T-helper 9 cell (primary cell): ENCODE results near the gene KRT76.
"Not testable (repeated sequence)": the region's sequence is repeated elsewhere in the genome, so short reads cannot be mapped to it uniquely, and the experiment has no call there.

Experiments
- DNase-seq: peaks from one replicate; pipeline ENCODE4 v3.0.0-alpha.2; 2020

KRT76 gene

DNA sequence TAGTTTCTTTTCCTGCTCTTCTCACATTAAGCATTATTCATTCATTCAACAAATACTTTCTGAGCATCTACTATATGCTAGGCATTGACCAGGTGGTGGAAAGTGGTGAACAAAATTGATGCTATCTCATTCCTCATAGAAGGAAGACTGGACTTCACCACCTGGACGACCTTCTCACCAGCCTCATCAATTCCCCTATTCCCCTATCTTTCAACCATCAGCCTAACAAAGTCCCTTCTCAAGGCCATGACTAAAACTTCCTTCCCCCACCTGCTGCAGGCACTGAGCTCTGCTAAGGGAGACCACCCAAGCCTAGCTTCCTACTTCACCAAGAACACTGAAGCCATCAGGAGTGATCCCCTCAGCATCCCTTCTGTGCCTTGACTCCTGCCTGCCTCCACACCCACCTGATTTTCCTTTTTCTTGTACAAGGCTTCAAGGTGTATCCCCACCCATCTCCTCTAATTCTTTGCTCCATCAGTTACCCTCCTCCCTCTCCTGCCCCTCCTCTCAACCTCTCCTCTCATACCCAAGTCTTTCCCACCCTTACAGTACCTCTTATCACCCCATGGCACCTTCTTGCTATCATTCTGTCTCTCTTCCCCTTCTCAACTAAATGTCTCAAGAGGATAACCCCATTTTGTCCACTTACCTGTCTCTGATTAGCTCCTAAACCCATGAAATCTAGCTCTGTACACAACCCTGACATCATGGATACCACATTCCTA is 19.5 kb downstream of the KRT76 start:
- DNase-seq, result no peak

DNA sequence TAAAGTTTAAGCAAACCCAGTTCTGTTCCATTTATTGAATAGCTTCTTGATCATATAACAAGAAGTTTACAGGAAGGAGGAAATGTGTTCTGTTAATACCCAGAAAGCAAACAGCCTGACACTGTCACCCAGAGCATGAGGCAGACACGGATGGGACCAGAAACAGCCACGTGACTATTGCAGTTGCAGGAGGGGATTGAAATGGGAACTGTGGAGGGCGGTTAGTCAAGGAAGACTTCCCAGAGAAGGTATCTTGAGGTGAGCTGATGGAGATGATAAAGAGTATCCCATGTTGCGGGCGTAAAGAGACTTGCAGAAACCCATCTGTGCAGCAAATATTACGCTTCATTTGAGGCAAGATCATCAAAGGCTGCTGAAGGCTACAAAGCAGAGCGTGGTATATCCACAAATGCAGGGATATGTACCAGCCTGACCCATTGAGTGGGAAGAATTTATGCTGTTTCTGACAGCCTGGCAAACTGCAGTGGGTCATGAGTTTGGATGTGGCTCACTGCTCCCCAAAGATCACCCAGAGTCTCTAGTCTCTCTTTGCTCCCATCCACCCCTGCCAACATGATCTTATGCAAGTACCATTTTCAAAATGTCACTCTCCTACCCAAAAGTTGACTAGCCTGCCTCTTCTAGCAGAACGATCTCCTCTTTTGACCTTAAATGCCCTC is 20.7 kb downstream of the KRT76 start:
- DNase-seq, result no peak

DNA sequence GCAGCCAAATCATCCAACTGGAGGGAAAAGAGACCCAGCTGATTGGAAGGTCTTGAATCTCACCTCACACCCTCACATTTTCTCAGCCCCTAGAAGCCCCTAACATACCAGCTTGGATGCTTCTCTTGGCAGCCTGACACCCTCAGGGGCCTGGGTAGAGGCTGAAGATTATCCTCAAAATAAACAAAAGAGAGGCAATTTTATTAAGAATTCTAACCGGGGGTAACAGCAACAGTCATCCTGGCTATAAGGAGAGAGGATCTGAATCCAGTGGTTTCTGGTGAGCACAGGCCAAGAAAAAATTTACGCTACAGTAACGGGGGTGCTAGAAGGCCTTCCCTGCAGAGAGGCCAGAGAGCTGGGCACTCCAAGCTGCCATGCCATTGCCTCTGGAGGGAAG is 21.6 kb downstream of the KRT76 start:
- DNase-seq, result no peak

DNA sequence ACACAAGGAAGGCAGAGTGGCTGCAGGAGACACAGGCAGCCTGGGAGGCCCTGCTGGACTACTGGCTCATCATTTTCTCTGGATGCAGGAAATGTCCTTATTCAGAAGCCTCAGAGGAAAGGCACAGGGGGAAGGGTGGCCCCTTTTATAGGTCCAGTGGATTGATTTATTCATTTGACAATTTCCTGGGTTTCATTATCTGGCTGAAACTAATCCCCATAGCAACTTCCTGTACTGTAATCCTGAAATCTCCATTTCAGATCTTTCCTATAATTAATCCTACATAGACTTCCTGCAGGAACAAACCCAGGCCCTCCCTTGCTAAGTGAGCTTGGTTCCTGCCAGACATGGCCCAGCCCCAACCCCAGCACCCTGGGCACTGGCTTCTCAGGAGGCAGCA is 23.0 kb downstream of the KRT76 start:
- DNase-seq, result no peak

DNA sequence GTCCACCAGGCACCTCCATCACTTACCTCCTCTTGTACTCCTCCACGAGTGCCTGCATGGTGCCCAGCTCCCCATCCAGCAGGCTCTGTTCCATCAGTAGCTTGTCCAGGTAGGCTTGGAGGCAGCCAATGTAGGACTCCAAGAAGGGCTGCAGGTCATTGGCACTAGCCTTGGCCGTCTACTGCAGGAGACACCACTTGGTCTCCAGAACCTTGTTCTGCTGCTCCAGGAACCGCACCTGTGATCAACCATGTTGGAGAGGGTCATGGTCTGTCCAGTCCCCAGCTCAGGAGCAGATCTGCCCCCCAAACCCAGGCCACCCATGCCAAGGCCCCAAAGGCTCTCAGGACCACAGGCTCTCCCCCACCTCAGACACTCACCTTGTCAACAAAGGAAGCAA is 23.9 kb downstream of the KRT76 start:
- DNase-seq, result no peak

DNA sequence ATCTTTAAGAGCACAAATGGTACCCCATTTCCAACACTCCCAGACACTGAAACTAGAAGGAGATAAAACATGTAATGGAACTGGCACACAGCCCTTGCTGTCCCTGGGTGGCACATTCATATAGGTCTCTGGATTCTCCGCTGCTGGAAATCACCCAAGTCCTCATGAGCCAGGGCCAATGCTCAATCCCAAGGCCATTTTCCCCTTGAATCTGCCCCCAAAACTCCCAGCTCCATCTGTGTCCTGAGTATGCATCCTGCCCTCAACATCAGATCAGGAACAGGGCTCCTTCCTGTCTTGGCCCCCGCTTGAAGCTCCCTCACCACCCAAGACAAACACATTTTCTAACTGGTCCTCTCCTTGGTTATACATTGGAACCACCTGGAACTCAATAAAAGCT is 24.6 kb downstream of the KRT76 start:
- no peak for DNase-seq

DNA sequence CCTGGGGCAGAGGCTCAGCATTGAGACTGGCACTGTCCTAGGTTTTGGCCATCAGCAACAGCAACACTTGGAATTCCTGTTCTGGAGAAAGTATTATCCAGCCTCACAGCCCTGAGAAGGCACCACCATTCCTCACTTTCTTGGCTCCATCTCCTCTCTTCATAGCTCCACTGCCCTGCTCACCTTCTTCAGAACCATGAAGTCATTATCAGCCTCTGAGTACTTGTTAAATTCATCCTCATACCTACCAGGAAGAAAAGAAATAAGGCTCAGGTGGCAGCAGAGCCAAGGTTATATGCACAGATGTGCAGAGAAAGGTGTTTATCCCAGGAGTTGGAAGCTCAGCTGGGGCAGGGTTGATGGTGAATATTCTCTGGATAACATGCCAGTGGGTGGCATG is 25.4 kb downstream of the KRT76 start:
- DNase-seq, result no peak

DNA sequence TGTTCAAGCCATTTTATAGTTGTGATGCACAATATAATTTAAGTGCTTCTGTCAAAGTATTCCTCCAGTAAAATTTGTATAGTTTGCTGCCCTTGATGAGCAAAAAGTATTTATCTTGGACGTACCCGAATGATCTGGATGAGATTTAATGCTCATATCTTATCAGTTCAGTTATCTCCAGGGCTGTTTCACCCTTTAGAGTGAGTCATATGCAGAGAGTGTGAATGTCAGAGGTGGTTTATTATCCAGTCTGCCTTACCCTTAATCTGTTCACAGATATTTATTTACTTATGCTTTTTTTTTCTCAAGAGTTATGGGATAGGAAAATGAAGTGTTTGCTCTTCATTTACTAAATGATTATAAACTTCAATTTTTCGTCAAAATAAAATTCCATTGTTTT is 26.6 kb downstream of the KRT76 start:
- DNase-seq, result not testable (repeated sequence)

DNA sequence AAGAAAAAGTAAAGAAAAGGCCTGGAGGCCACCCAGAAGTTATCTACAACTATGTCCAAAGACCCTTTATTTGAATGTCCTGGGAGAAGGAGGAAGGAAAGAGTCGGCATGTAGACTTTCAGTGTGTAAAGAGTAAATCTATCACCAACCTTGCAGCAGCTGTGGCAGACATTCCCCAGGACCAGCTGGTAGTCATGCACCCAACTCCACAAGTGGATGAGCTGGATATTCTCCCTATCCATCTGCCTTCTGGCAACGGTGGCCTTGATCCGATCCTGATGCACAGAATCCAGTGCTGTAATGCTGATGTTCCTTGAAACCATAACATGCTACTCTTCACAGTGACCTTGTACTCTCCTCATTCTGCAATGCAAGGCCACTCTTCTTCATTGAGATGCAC is 27.3 kb downstream of the KRT76 start:
- no peak for DNase-seq

DNA sequence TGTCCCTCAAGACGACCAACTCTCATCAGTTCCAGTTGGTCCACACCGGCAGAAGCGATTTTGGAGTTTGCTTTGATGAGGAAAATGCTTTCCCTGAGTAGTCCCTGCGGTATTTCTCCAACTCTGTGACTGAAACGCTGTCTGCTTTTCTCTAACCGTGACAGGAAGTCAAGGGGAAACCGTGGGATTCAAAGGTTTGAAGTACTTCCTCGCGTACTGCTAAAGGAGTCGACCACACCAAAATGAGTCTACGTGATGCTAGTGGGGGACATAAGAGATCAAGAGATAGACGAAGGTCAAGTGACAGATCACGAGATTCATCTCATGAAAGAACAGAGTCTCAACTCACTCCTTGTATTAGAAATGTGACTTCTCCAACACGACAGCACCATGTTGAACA is 28.6 kb downstream of the KRT76 start:
- no peak for DNase-seq

DNA sequence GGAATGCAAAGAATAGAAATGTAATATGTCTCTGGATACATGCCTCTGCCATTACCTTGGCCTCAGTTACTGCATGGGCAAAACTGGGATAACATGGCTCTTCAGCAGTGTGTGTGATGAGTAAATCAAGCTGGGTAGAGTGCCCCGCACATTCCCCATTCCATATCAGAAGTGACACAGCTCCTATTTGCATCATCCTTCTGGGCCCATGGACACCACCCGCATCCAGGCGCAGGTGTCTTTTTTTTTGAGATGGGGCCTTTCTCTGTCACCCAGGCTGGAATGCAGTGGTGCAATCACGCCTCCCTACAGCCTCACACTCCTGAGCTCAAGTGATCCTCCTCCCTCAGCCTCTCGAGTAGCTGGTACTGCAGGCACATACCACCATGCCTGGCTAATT is 31.6 kb downstream of the KRT76 start:
- DNase-seq, result no peak

DNA sequence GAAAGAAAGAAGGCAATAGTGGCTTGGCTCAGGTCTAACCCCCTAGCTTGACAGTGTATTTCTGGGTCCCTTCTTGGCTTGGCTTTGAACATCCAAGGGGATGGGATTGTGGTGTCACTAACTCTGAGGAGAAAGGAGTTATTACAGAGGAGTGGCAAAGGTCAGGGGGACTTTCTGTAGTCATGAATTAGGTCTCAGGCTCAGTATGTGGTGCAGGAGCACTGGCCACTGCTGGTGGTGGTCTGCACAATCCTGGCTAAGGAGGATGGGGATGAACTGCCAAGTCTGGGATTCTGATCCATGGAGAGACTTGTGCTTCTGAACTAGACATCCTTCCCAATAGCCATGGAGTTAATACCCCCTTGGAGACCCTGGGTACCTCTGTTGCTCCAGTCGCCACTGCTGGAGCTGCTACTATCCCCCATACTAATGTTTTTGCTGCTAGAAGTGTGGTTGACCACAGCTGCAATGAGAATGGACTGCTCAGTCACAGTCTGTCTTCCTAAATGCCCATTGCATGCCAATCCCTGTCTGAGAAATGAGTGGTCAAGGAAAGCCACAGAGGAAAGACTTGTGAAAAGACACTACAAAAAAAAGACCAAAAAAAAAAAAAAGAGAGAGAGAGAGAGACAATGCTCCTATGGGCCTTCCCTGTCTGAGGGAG is 32.5 kb downstream of the KRT76 start:
- DNase-seq, result no peak

DNA sequence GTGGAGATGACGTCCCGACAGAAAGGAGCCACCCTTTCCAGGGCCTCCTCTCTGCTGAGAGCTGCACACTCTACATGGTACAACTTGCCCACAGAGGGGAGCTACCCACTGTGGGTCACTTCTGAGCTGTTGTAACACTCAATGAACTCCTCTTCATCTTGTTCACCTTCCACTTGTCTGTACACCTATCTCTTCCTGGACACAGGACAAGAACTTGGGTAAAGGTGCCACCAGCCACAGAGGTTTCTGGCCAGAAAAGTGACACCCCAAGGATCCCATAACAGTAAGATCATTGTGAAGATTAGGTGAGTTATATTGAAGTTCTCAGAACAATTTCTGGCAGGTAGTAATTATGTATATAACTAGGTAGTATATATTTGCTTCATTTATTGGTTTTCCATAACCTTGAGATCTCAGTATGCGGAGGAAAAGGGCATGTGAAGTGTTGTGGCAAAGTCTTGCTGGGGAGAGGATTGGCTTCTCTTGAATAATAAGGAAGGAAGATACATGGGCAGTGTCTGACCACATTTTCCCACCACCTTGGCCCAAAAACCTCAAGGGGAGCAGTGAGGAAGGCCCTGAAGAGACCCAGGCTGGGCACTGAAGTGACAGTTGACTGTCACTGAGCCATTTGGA is 34.2 kb downstream of the KRT76 start:
- no peak for DNase-seq

DNA sequence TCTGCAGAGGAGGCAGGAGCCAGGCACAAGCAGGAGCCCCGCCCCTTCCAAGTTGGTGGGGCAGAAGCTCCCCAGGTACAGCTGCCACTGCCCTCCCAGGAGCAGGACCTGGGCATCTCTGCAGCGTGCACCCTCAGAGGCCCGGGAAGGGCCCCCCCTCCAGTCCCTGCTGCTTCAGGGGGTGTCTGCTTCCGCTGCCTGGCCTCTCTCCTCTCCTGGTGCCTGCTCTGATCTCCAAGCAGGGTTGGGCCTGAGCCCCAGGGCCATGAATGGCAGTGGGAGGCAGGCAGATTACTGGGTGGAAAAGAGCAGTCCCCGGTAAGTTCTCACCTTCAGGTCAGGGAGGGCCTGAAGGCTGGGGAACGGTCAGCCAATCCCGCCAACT is 35.0 kb downstream of the KRT76 start:
- DNase-seq, result no peak

DNA sequence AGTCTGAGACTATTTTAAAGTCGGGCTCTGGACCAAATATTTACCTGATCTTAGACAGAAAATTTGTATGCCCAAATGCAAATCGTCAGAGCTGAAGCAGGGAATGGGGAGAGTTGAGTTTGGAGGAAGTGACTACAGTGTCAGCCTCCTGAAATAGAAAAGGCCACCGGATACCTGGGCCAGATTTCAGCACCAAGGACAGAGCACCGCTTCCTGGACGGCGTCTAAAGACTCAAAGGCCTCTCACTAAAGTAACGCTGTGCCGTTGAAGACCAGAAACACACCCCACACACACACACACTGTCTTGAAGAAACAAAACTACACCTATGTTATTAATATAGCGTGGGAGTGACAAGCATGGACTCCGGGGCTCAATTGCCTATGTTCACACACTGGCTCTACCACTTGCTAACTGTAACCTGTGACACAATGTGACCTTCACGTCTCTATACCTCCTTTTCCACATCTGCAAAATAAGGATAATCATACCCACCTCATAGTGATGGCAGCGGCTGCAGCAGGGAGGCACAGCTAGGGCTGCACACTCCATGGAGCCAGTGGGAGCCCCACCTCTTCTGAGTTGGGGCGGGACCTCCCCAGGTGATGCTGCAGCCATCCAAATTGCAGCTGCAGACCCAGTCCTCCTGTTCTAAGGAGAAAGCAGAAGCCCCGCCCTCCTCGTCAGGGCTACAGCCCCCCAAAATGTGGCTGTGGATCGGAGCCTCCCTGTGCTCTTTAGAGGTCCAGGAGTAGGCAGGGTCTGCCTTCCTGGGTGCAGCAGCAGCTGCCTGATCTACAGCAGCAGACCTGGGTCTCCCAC is 35.6 kb downstream of the KRT76 start:
- DNase-seq, result peak; percentile 30

DNA sequence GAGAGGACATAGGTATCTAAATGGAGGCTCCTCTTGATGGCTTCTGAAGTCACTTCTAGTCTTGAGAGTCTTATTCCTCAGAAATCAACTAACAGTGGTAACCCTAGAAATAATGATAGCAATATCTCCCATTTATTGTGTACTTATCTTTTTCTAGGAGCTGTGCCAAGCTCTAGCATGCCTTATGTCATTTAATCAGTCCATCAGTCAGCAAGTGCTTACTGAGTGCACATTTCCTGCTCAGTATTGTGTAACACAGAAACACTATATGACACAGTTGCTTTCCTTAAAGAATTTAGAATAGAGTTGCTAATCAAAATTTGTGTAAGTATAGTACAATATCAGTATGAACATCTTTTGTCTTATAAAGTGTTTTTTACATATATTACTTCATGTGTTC is 36.6 kb downstream of the KRT76 start:
- no peak for DNase-seq

DNA sequence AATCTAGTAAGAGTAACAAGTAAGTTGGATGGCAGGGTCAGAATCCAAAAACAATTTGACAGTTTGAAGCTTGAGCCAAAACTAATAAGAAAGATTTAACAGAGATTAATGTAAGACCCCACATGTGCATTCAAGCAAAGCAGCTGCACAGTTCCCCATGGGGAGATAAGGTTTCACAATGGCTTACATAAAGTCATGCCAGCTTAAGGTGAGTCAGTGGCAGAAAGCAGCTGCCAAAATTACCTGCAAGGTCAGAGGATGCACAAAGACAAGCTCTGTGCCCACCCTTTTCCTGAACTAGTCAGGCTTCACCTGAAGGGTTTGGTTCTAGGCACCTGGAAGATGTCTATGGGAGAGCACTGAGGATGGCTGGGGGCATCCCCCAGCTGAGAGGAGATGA is 37.2 kb downstream of the KRT76 start:
- no peak for DNase-seq

DNA sequence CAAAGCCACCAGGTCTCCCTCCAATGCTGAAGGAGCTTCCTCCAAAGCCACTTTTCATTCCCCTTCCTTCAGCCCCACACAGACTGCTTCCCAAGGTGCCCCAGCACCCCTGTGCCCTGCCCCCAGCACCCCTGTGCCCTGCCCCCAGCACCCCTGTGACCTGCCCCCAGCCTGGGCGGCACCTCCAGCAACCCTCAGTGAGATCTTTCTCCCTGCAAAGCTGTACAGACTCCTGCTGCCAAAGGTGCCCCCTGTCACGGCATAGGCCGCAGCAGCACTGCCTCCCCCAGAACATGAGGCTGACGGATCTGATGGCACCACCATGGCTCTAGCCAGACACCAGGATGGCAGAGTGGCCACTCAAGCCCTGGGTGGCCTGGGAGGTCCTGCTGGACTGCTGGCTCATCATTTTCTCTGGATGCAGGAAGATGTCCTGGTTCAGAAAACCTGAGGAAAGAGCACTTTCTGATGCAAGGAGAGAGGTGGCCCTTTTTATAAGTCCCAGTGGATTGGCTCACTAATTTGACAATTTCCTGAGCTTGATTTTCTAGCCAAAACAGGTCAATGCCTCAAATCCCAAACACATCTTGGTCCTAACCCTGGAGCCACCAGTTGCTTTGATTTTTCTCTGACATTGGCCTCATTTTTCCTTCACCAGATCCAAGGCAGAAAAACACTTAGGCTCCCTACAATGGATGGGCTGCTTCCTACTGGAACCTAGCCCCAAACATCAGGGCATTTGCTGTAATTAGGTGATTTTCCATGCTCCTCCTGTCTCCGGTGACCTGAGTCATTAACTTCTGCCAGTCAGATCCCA is 41.1 kb downstream of the KRT76 start:
- no peak for DNase-seq

DNA sequence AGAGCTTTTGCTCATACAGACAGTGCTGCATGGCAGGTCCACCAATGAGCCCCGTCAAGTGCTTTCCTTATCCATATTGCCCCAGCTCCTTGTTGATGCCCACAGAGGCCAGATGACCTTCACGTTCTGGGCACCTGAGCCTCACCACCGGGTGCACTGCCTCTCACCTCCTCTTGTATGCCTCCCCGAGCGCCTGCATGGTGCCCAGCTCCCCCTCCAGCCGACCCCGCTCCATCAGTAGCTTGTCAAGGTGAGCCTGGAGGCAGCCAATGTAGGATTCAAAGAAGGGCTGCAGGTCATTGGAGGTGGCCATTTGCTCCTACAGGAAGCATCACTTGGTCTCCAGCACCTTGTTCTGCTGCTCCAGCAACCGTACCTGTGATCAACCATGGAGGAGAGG is 42.0 kb downstream of the KRT76 start:
- no peak for DNase-seq

DNA sequence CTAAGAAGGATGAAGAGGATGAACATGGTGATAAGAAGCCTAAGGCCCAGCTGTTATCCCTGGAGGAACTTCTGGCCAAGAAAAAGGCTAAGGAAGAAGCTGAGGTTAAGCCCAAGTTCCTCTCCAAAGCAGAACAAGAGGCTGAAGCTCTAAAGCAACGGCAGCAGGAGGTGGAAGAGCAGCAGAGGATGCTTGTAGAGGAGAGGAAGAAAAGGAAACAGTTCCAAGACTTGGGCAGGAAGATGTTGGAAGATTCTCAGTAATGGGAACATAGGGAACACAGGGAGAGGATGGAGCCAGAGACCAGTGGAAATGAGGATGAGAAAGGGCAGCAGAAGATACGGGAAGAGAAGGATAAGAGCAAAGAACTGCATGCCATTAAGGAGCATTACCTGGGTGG is 46.4 kb downstream of the KRT76 start:
- DNase-seq, result no peak

DNA sequence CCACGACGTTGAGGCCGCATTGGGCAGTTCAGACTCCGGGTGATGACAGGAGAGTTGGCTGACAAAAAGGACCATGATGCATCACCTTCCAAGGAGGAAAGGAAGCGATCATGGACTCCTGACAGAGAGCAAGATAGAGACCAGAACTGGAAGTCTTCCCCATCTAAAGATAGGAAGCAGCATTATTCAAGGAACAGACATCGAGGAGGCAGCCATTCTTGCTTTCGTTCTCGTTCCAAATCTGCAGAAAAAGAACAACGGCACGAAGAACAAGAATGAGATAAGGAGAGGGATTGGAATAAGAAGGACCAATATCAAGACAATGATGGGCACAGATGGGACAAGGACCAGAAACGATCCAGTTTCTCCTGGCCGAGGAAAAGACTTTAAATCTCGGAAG is 46.8 kb downstream of the KRT76 start:
- DNase-seq, result no peak

DNA sequence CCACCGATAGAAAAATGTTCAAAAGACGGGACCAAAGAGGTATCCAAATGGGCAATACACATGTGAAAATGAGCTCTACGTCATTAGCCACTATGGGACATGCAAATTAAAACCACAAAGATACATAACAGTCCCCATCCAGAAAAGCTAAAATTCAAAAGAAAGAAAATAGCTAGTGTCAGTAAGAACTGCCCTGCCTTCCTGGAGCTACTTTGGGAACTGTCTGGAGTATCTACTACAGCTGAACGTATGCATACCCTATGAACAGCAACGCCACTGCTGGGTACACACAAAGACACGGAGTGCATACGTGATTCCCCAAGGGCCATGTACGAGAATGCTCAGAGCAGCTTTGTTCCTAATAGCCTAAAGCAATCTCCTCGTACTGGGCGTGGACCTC is 48.0 kb downstream of the KRT76 start:
- DNase-seq, result no peak
